SK-N-SH treated with all-trans-retinoic acid at 6 μM for 48 hours (cell line): ENCODE results near the gene POLR3A.

Source experiments
- ATAC-seq: fragments of 200-7000 bp; cut with Tn5 transposase; 3 replicates; pipeline ENCODE4 v1.9.1; 2020; ENCODE audit warnings: mild to moderate bottlenecking, moderate library complexity
- ARNTL ChIP-seq: fragments of 450-650 bp; formaldehyde crosslinking; IDR thresholded peaks from 2 replicates; pipeline ENCODE4 v1.5.0; 2020; ENCODE audit warnings: low read depth, mild to moderate bottlenecking, moderate library complexity, borderline replicate concordance
- BACH2 ChIP-seq: fragments of 250-450 bp; sonication (Bioruptor Pico); IDR thresholded peaks from 2 replicates; pipeline ENCODE4 v1.9.0; 2021; ENCODE audit warnings: mild to moderate bottlenecking, borderline replicate concordance
- CSDC2 ChIP-seq: fragments of 250-450 bp; sonication (Bioruptor Pico); IDR thresholded peaks from 2 replicates; pipeline ENCODE4 v1.5.0; 2020; ENCODE audit warnings: mild to moderate bottlenecking, moderate library complexity
- GLIS3 ChIP-seq: fragments of 250-450 bp; sonication (Bioruptor Pico); IDR thresholded peaks from 2 replicates; pipeline ENCODE4 v1.5.0; 2020; ENCODE audit warnings: mild to moderate bottlenecking, moderate library complexity
- ISL1 ChIP-seq: fragments of 250-450 bp; sonication (Bioruptor Pico); IDR thresholded peaks from 2 replicates; pipeline ENCODE4 v2.1.2; 2022; ENCODE audit warnings: mild to moderate bottlenecking, moderate library complexity
- OSR1 ChIP-seq: fragments of 250-450 bp; sonication (Bioruptor Pico); IDR thresholded peaks from 2 replicates; pipeline ENCODE4 v1.8.0; 2022; ENCODE audit warnings: moderate library complexity, mild to moderate bottlenecking, inconsistent platforms
- PPARA ChIP-seq: fragments of 250-450 bp; sonication (Bioruptor Pico); IDR thresholded peaks from 2 replicates; pipeline ENCODE4 v1.5.0; 2020; ENCODE audit warnings: mild to moderate bottlenecking, borderline replicate concordance
- SNAI2 ChIP-seq: fragments of 250-450 bp; sonication (Bioruptor Pico); IDR thresholded peaks from 2 replicates; pipeline ENCODE4 v1.5.0; 2020; ENCODE audit warnings: mild to moderate bottlenecking, moderate library complexity
- TOX ChIP-seq: fragments of 250-450 bp; sonication (Bioruptor Pico); IDR thresholded peaks from 2 replicates; pipeline ENCODE4 v1.8.0; 2021; ENCODE audit warnings: mild to moderate bottlenecking, moderate library complexity, borderline replicate concordance
- ZC3H10 ChIP-seq: fragments of 250-450 bp; sonication (Bioruptor Pico); IDR thresholded peaks from 2 replicates; pipeline ENCODE4 v1.5.1; 2021; ENCODE audit warnings: mild to moderate bottlenecking, moderate library complexity
- ZFP3 ChIP-seq: fragments of 250-450 bp; sonication (Bioruptor Pico); IDR thresholded peaks from 2 replicates; pipeline ENCODE4 v1.5.0; 2020; ENCODE audit warnings: mild to moderate bottlenecking, moderate library complexity
- ZNF70 ChIP-seq: fragments of 450-650 bp; formaldehyde crosslinking; IDR thresholded peaks from 2 replicates; pipeline ENCODE4 v1.5.0; 2020; ENCODE audit warnings: mild to moderate bottlenecking, moderate library complexity
- ZNF8 ChIP-seq: fragments of 450-650 bp; formaldehyde crosslinking; IDR thresholded peaks from 2 replicates; pipeline ENCODE4 v1.5.0; 2020; ENCODE audit warnings: mild to moderate bottlenecking, moderate library complexity
- TF ChIP-seq, protein P1 (sequence below): fragments of 250-450 bp; sonication (Bioruptor Pico); IDR thresholded peaks from 2 replicates; pipeline ENCODE4 v1.5.0; 2020; ENCODE audit warnings: mild to moderate bottlenecking, moderate library complexity
- TF ChIP-seq, protein P2 (sequence below): fragments of 250-450 bp; sonication (Bioruptor Pico); IDR thresholded peaks from 2 replicates; pipeline ENCODE4 v1.8.0; 2020; ENCODE audit warnings: mild to moderate bottlenecking, moderate library complexity, borderline replicate concordance
- TF ChIP-seq, protein P3 (sequence below): fragments of 250-450 bp; sonication (Bioruptor Pico); IDR thresholded peaks from 2 replicates; pipeline ENCODE4 v1.5.1; 2021; ENCODE audit warnings: mild to moderate bottlenecking, moderate library complexity
- TF ChIP-seq, protein P4 (sequence below): fragments of 250-450 bp; sonication (Bioruptor Pico); IDR thresholded peaks from 2 replicates; pipeline ENCODE4 v1.8.0; 2021; ENCODE audit warnings: low read depth, mild to moderate bottlenecking, moderate library complexity, borderline replicate concordance
- TF ChIP-seq, protein P5 (sequence below): fragments of 250-450 bp; sonication (Bioruptor Pico); IDR thresholded peaks from 2 replicates; pipeline ENCODE4 v1.5.1; 2020; ENCODE audit warnings: low read depth, mild to moderate bottlenecking, moderate library complexity

POLR3A gene

DNA sequence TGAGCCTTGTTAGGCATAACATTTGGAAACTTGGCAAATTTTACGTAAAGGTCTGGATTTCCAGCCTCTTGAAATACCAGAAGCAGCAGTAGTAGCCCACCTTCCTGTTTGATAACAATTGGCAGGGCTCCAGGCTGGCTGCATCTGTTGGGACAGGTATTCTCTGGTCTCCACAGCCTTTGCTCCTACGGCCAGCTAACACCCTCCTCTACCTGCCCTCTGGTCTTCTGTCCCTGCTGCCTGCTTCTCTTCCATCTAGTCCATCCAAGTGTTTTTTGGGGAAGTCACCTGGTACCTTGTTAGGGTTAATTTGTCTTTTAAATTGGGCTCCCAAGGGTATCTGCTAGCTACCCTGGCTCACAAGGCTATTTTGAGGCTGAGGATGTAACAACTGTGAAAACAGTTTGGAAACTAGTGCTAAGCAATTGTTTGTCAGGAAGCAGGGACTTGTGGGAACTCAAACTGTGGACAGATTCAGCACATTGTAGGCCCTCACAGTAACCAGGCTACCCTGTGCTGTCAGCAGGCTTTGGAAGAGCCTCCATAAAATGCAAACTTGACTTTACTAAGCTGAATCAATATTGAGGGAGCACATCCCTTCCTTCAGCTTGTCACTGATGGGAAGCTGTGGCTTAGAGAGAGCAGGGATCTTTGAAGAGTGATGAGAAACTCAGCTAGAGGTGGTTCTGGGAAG lies 12.9 kb upstream of the POLR3A start:
- TF ChIP-seq, protein P1, sequence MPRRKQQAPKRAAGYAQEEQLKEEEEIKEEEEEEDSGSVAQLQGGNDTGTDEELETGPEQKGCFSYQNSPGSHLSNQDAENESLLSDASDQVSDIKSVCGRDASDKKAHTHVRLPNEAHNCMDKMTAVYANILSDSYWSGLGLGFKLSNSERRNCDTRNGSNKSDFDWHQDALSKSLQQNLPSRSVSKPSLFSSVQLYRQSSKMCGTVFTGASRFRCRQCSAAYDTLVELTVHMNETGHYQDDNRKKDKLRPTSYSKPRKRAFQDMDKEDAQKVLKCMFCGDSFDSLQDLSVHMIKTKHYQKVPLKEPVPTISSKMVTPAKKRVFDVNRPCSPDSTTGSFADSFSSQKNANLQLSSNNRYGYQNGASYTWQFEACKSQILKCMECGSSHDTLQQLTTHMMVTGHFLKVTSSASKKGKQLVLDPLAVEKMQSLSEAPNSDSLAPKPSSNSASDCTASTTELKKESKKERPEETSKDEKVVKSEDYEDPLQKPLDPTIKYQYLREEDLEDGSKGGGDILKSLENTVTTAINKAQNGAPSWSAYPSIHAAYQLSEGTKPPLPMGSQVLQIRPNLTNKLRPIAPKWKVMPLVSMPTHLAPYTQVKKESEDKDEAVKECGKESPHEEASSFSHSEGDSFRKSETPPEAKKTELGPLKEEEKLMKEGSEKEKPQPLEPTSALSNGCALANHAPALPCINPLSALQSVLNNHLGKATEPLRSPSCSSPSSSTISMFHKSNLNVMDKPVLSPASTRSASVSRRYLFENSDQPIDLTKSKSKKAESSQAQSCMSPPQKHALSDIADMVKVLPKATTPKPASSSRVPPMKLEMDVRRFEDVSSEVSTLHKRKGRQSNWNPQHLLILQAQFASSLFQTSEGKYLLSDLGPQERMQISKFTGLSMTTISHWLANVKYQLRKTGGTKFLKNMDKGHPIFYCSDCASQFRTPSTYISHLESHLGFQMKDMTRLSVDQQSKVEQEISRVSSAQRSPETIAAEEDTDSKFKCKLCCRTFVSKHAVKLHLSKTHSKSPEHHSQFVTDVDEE (CRISPR knock-in tag): no peak
- no peak for TF ChIP-seq ZNF8 (CRISPR knock-in tag)
- TF ChIP-seq PPARA (CRISPR knock-in tag): no peak
- no peak for TF ChIP-seq ISL1
- TF ChIP-seq, all 23 proteins: peak for 0
- no peak; the same call in 2 of the 3 replicates for ATAC-seq

DNA sequence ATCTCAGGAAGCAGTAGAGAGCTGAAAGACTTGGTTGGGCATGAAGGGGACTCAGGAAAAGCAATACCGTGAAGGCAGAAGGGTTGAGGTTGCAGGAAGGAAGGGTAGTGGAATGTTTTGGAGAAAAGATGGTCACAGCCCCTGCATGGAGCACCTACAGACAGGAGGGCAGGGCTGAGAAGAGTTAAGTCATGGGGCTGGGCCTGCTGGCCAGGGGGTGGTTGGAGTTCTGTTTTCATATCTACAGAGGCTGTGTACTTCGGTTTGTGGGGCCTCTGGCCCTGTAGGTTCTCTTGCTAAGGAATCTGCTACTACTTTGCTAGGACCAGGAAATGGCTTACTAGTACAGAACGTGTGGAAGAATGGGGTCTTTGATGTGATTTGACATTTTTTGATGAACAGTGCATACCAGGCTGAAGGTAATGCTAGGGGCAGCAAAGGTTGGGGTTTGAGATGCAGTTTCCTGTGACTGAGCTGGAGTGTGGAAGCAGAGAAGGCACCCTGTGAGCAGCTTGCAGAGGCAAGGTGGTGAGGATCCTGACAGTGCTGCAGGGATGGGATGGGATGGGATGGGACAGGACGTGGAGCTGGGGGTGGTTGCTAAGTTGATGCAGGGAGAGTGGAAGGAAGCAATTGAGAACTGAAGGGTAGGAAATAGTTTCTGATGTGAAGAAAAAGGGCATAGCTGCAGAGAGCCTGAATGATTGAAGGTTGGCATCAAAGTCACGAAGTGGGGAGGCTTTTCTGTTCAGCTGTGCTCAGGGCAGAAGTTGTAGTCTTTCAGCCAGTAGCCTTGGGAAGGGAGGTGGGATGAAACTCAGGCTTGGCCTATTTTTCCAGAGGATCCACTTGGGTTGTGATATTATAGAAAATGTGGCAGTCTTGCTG lies 12.1 kb upstream of the POLR3A start:
- no peak for ATAC-seq
- no peak for TF ChIP-seq OSR1
- no peak for TF ChIP-seq ZNF70 (CRISPR knock-in tag)

DNA sequence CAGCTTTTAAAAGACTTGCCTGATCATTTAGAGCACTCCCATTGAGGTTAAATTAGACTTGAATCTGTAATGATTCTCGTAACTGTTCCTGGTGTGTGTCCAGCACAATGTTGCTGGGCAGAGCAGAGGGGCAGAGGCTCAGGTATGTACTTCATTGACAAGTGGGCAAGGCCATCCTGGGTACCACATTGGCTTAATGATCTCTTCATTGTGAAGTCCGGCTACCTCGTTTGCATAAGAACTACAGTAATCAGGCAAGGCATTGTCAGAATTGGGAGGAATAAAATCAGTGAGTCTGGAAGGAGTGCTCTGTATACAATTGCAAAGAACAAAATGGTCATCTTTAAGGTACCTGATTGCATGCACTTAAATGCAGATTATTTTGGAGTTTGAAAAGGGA lies 10.4 kb upstream of the POLR3A start:
- no peak for TF ChIP-seq ZNF8 (CRISPR knock-in tag)
- TF ChIP-seq, protein P2, sequence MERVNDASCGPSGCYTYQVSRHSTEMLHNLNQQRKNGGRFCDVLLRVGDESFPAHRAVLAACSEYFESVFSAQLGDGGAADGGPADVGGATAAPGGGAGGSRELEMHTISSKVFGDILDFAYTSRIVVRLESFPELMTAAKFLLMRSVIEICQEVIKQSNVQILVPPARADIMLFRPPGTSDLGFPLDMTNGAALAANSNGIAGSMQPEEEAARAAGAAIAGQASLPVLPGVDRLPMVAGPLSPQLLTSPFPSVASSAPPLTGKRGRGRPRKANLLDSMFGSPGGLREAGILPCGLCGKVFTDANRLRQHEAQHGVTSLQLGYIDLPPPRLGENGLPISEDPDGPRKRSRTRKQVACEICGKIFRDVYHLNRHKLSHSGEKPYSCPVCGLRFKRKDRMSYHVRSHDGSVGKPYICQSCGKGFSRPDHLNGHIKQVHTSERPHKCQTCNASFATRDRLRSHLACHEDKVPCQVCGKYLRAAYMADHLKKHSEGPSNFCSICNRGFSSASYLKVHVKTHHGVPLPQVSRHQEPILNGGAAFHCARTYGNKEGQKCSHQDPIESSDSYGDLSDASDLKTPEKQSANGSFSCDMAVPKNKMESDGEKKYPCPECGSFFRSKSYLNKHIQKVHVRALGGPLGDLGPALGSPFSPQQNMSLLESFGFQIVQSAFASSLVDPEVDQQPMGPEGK (CRISPR knock-in tag): no peak
- no peak for TF ChIP-seq ARNTL (CRISPR knock-in tag)
- TF ChIP-seq ISL1: no peak
- no peak for TF ChIP-seq OSR1
- TF ChIP-seq TOX (CRISPR knock-in tag): no peak
- no peak for TF ChIP-seq CSDC2 (CRISPR knock-in tag)
- TF ChIP-seq, protein P3, sequence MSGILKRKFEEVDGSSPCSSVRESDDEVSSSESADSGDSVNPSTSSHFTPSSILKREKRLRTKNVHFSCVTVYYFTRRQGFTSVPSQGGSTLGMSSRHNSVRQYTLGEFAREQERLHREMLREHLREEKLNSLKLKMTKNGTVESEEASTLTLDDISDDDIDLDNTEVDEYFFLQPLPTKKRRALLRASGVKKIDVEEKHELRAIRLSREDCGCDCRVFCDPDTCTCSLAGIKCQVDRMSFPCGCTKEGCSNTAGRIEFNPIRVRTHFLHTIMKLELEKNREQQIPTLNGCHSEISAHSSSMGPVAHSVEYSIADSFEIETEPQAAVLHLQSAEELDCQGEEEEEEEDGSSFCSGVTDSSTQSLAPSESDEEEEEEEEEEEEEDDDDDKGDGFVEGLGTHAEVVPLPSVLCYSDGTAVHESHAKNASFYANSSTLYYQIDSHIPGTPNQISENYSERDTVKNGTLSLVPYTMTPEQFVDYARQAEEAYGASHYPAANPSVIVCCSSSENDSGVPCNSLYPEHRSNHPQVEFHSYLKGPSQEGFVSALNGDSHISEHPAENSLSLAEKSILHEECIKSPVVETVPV (CRISPR knock-in tag): no peak
- no peak for TF ChIP-seq BACH2
- TF ChIP-seq ZC3H10 (CRISPR knock-in tag): no peak
- TF ChIP-seq GLIS3 (CRISPR knock-in tag): no peak
- TF ChIP-seq, protein P4, sequence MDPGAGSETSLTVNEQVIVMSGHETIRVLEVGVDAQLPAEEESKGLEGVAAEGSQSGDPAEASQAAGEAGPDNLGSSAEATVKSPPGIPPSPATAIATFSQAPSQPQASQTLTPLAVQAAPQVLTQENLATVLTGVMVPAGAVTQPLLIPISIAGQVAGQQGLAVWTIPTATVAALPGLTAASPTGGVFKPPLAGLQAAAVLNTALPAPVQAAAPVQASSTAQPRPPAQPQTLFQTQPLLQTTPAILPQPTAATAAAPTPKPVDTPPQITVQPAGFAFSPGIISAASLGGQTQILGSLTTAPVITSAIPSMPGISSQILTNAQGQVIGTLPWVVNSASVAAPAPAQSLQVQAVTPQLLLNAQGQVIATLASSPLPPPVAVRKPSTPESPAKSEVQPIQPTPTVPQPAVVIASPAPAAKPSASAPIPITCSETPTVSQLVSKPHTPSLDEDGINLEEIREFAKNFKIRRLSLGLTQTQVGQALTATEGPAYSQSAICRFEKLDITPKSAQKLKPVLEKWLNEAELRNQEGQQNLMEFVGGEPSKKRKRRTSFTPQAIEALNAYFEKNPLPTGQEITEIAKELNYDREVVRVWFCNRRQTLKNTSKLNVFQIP (CRISPR knock-in tag): no peak
- no peak for TF ChIP-seq SNAI2 (CRISPR knock-in tag)
- TF ChIP-seq ZFP3 (CRISPR knock-in tag): no peak
- TF ChIP-seq, protein P5, sequence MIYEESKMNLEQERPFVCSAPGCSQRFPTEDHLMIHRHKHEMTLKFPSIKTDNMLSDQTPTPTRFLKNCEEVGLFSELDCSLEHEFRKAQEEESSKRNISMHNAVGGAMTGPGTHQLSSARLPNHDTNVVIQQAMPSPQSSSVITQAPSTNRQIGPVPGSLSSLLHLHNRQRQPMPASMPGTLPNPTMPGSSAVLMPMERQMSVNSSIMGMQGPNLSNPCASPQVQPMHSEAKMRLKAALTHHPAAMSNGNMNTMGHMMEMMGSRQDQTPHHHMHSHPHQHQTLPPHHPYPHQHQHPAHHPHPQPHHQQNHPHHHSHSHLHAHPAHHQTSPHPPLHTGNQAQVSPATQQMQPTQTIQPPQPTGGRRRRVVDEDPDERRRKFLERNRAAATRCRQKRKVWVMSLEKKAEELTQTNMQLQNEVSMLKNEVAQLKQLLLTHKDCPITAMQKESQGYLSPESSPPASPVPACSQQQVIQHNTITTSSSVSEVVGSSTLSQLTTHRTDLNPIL: no peak
- TF ChIP-seq, protein P1 (CRISPR knock-in tag): no peak
- ATAC-seq: no peak
